Prostate gland (tissue), 2 donors: Measurements from ENCODE around the gene TFF3.

Experiments
- POLR2AphosphoS5 ChIP-seq: sonication (generic); formaldehyde crosslinking; IDR thresholded peaks from one replicate; pipeline ENCODE4 v1.6.1; 2017; ENCODE audit warnings: antibody characterized with exemption
- TF ChIP-seq, protein P1 (sequence below), 4 experiments: fragments of 200-600 bp in 2 of 4; fragments of 450-650 bp in 2 of 4; sonication (generic) in 2 of 4; IDR thresholded peaks; 1 replicate in 3 of 4; 2 replicates in 1 of 4; pipeline ENCODE4 v1.5.1; 2016 to 2019; ENCODE audit warnings: antibody characterized with exemption in 4 of 4, mild to moderate bottlenecking in 2 of 4, moderate library complexity in 2 of 4

DNA sequence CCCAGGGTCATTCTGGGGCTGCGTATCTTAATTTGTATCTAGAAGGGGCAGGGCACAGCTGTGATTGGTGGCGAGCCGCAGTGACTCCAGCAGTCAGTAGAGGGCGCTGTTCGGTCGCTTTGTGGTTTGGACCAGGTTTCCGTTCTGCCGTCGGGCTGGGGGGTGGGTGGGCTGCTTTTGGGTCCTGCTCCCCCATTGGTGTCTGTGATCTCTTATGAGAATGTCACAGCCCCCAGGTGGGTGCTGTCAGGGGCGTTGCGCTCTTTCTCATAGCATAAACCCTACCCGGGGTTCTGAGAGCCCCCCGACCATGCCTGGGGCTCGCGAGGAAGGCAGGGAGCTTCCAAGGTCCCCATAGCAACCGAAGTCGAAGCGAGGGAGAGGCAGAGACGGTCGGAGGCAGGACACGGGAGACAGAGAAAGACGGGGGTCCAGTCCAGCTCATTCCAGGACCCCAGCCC lies 5.4 kb downstream of the TFF3 start:
- TF ChIP-seq, protein P1, sequence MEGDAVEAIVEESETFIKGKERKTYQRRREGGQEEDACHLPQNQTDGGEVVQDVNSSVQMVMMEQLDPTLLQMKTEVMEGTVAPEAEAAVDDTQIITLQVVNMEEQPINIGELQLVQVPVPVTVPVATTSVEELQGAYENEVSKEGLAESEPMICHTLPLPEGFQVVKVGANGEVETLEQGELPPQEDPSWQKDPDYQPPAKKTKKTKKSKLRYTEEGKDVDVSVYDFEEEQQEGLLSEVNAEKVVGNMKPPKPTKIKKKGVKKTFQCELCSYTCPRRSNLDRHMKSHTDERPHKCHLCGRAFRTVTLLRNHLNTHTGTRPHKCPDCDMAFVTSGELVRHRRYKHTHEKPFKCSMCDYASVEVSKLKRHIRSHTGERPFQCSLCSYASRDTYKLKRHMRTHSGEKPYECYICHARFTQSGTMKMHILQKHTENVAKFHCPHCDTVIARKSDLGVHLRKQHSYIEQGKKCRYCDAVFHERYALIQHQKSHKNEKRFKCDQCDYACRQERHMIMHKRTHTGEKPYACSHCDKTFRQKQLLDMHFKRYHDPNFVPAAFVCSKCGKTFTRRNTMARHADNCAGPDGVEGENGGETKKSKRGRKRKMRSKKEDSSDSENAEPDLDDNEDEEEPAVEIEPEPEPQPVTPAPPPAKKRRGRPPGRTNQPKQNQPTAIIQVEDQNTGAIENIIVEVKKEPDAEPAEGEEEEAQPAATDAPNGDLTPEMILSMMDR (IDR thresholded peaks at IDR 0.05), result peak; percentile 68 to 87 (median 74)
- TF ChIP-seq POLR2AphosphoS5, result no peak
